Neuronal stem cell (in vitro differentiated cells): Measurements from ENCODE around the gene APOBEC2.

ENCODE experiments used
- DNase-seq: peaks from one replicate; pipeline ENCODE4 v3.0.0-alpha.2; 2013; ENCODE audit warnings: low spot score
- H2AFZ ChIP-seq: one replicate; pipeline ENCODE4 v1.6.1; 2013; ENCODE audit warnings: mild to moderate bottlenecking, low read length, inconsistent platforms
- H2AK5ac ChIP-seq: 2 replicates; pipeline ENCODE4 v1.6.1; 2013; ENCODE audit warnings: low read depth, mild to moderate bottlenecking, inconsistent platforms, low read length, moderate library complexity, mixed read lengths
- H2BK120ac ChIP-seq: 2 replicates; pipeline ENCODE4 v1.6.1; 2013; ENCODE audit warnings: low read depth, mild to moderate bottlenecking, inconsistent platforms, low read length, moderate library complexity, mixed read lengths
- H2BK12ac ChIP-seq: one replicate; pipeline ENCODE4 v1.6.1; 2013; ENCODE audit warnings: low read length, inconsistent platforms
- H2BK15ac ChIP-seq: 2 replicates; pipeline ENCODE4 v1.6.1; 2013; ENCODE audit warnings: mild to moderate bottlenecking, low read length, inconsistent platforms, mixed read lengths
- H2BK5ac ChIP-seq: one replicate; pipeline ENCODE4 v1.6.1; 2013; ENCODE audit warnings: inconsistent platforms, mild to moderate bottlenecking, low read length, moderate library complexity
- H3K14ac ChIP-seq: one replicate; pipeline ENCODE4 v1.6.1; 2013; ENCODE audit warnings: low read length, inconsistent platforms
- H3K18ac ChIP-seq: 2 replicates; pipeline ENCODE4 v1.6.1; 2013; ENCODE audit warnings: low read length, inconsistent platforms
- H3K23ac ChIP-seq: 2 replicates; pipeline ENCODE4 v1.6.1; 2013; ENCODE audit warnings: low read depth, mild to moderate bottlenecking, mixed read lengths, low read length, inconsistent platforms; ENCODE audit not compliant: poor library complexity
- H3K27ac ChIP-seq: replicated peaks from 3 replicates; pipeline ENCODE4 v1.5.1; 2013; ENCODE audit warnings: low read length, inconsistent platforms
- H3K27me3 ChIP-seq, 3 experiments: 2 replicates each; pipeline ENCODE4 v1.6.1; 2013; ENCODE audit warnings: low read length in 3 of 3, mild to moderate bottlenecking in 2 of 3, inconsistent platforms in 1 of 3, low read depth in 1 of 3, mixed read lengths in 1 of 3, moderate library complexity in 1 of 3; ENCODE audit not compliant: control insufficient read depth in 3 of 3, insufficient read depth in 3 of 3
- H3K36me3 ChIP-seq, 2 donors: replicated peaks in 1 of 2; 2 replicates each; pipeline ENCODE4 v1.6.1; 2013; ENCODE audit warnings: low read length in 2 of 2; ENCODE audit not compliant: control insufficient read depth in 2 of 2, insufficient read depth in 2 of 2
- H3K4ac ChIP-seq: 2 replicates; pipeline ENCODE4 v1.6.1; 2013; ENCODE audit warnings: inconsistent platforms, mild to moderate bottlenecking, low read length, moderate library complexity
- H3K4me1 ChIP-seq, 2 donors: 1 replicate in 1 of 2; 2 replicates in 1 of 2; pipeline ENCODE4 v1.6.1; 2013; ENCODE audit warnings: low read length in 2 of 2, low read depth in 1 of 2; ENCODE audit not compliant: control insufficient read depth in 2 of 2, insufficient read depth in 1 of 2
- H3K4me2 ChIP-seq: one replicate; pipeline ENCODE4 v1.6.1; 2013; ENCODE audit warnings: mild to moderate bottlenecking, low read length, inconsistent platforms; ENCODE audit not compliant: insufficient read depth, poor library complexity, severe bottlenecking
- H3K4me3 ChIP-seq, 2 donors: 2 replicates each; pipeline ENCODE4 v1.5.1; 2013; ENCODE audit warnings: low read length in 2 of 2, mild to moderate bottlenecking in 2 of 2, inconsistent platforms in 1 of 2, moderate library complexity in 1 of 2
- H3K79me1 ChIP-seq: one replicate; pipeline ENCODE4 v1.6.1; 2013; ENCODE audit warnings: low read depth, mild to moderate bottlenecking, inconsistent platforms, low read length, moderate library complexity
- H3K9ac ChIP-seq: one replicate; pipeline ENCODE4 v1.6.1; 2013; ENCODE audit warnings: mild to moderate bottlenecking, low read depth, low read length, inconsistent platforms; ENCODE audit not compliant: poor library complexity
- H3K9me3 ChIP-seq, 2 donors: replicated peaks in 1 of 2; 2 replicates each; pipeline versions ENCODE3 to v1.6.1; 2013; ENCODE audit warnings: low read length in 2 of 2, mild to moderate bottlenecking in 2 of 2, inconsistent platforms in 1 of 2, low read depth in 1 of 2, mixed read lengths in 1 of 2, moderate library complexity in 1 of 2; ENCODE audit not compliant: control insufficient read depth in 2 of 2, insufficient read depth in 1 of 2
- H4K8ac ChIP-seq: one replicate; pipeline ENCODE4 v1.6.1; 2013; ENCODE audit warnings: low read depth, mild to moderate bottlenecking, inconsistent platforms, low read length, moderate library complexity
- H4K91ac ChIP-seq: one replicate; pipeline ENCODE4 v1.6.1; 2013; ENCODE audit warnings: low read length, low read depth, mild to moderate bottlenecking, inconsistent platforms; ENCODE audit not compliant: poor library complexity
- WGBS, 2 donors: extraction: QIAGEN DNeasy Blood & Tissue Kit; methylation state at CpG; one replicate each; pipeline ENCODE4 v1.1.7; 2013; ENCODE audit warnings: missing lambda C conversion rate in 2 of 2, mixed read lengths in 1 of 2; ENCODE audit not compliant: insufficient read length in 2 of 2, insufficient replicate concordance in 1 of 2; ENCODE audit errors: extremely low coverage in 2 of 2; 5-methylcytosine and 5-hydroxymethylcytosine counted together

The APOBEC2 gene

DNA sequence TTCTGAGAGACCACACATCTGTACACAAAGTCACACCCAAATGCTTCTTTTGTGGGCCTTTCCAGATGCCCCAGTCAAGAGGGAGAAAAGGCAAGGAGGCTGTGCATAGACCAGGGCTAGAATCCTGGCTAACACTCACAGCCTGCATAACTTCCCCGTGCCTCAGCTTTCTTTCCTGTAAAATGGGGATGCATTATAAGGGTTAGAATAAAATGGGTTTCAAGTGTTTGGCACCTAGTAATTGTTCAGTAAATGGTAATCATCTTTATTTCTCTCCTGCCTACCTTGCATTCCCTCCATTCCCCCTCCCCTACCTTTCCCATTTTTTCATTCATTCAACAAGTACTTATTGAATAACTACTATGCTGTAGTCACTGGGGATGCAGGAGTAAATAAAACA, 43.3 kb upstream of the APOBEC2 start:
- no peaks in the 10 kb centered on the region for H3K4me1 ChIP-seq
- H3K4me2 ChIP-seq: no peak overlapping the region
- H3K4me3 ChIP-seq: no peak overlapping the region
- H2AFZ ChIP-seq: no peak overlapping the region
- no peak overlapping the region for H3K14ac ChIP-seq
- H3K36me3 ChIP-seq: no peaks in the 10 kb centered on the region
- H2AK5ac ChIP-seq: no peak overlapping the region
- no peak overlapping the region for H3K27ac ChIP-seq
- H2BK5ac ChIP-seq: no peak overlapping the region
- H2BK120ac ChIP-seq: no peak overlapping the region
- H3K4ac ChIP-seq: no peak overlapping the region
- H3K18ac ChIP-seq: no peak overlapping the region
- no peak overlapping the region for H3K9ac ChIP-seq
- no CpG with 5 or more reads among the region's 1 CpG for WGBS, 2 donors
- no peak for DNase-seq
- H4K8ac ChIP-seq: no peak overlapping the region
- no peak overlapping the region for H2BK15ac ChIP-seq
- H3K23ac ChIP-seq: no peak overlapping the region
- H4K91ac ChIP-seq: no peak overlapping the region
- H3K9me3 ChIP-seq: no peaks in the 10 kb centered on the region
- no peaks in the 10 kb centered on the region for H3K79me1 ChIP-seq
- H2BK12ac ChIP-seq: no peak overlapping the region
- no peaks in the 10 kb centered on the region for H3K27me3 ChIP-seq

DNA sequence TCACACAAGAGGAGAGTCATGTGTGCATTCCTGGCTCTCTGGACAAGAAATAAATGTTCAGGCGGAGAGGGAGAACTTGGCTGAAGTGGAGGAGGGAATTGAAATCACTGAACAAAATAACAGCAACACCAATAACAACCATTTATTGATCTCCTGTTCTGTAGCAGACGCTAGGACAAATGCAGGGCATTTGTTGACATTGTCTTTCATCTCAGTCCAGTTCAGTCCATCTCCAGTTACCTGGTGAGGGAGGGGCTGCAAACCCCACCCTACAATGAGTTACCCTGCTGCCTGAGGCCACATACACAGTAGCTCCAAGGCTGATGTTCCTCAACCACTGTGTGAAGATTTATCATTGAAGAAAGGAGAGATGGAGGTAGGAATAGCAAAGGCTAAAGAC, 41.3 kb upstream of the APOBEC2 start:
- Histone ChIP-seq H3K9me3 (peaks cover 0 to 2% of the 10 kb centered on the region in 2 donors), H3K14ac (no peak overlapping the region), H3K23ac (no peak overlapping the region), H3K18ac (no peak overlapping the region), H2BK120ac (no peak overlapping the region), H3K4me2 (no peak overlapping the region), H3K27ac (no peak overlapping the region), H2AFZ (no peak overlapping the region), H2BK12ac (no peak overlapping the region), H3K27me3 (no peaks in the 10 kb centered on the region), H3K79me1 (no peaks in the 10 kb centered on the region), H2AK5ac (no peak overlapping the region), H4K91ac (no peak overlapping the region), H3K9ac (no peak overlapping the region), H3K4me3 (no peak overlapping the region), H3K4ac (no peak overlapping the region), H3K4me1 (no peaks in the 10 kb centered on the region), H2BK15ac (no peak overlapping the region), H3K36me3 (no peaks in the 10 kb centered on the region), H2BK5ac (no peak overlapping the region), H4K8ac (no peak overlapping the region)
- WGBS, 2 donors: no CpG with 5 or more reads among the region's 2 CpGs
- no peak for DNase-seq

DNA sequence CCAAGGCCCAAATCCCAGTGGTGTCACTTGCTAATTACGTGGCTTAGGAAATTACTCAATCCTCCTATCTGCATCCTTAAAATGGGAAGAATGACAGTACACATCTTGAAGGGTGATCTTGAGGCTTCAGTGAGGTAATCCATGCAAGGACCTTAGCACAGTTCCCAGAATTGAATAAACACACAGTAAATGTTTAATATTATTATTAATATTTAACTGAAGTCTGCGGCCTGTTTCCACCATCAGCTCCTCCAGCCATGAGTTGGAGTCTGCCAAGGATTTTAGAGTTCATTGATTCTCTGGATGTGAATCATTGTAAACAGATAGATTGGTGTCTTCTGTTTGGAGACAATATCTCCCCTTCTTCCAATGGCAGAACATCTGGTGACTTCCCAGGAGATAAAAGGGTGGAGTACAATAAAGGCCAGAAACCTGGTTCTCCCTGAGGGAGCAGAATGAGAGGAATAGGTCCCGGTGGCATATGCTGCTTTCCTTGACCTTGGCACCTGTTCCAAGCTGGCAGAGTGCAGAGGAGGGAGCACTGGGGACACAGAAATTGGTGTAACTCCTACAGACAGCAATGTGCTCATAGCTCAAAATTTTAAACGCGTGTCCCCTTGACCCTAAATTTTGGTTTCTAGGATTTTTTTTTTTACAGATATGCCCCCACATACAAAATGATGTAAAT, 39.4 kb upstream of the APOBEC2 start:
- peaks cover 0 to 2% of the 10 kb centered on the region in 2 donors for H3K9me3 ChIP-seq
- no peak overlapping the region for H2AK5ac ChIP-seq
- H3K27ac ChIP-seq: no peak overlapping the region
- no peak overlapping the region for H3K18ac ChIP-seq
- no peak overlapping the region for H3K9ac ChIP-seq
- no peak overlapping the region for H2AFZ ChIP-seq
- no peak overlapping the region for H3K14ac ChIP-seq
- H3K4me2 ChIP-seq: no peak overlapping the region
- no peaks in the 10 kb centered on the region for H3K4me1 ChIP-seq
- no peak overlapping the region for H2BK120ac ChIP-seq
- peak overlapping the region in 1 of 2 donors; percentile 42 for H3K4me3 ChIP-seq
- no peak overlapping the region for H2BK15ac ChIP-seq
- WGBS, 2 donors: no CpG with 5 or more reads among the region's 5 CpGs
- no peak overlapping the region for H4K91ac ChIP-seq
- no peaks in the 10 kb centered on the region for H3K27me3 ChIP-seq
- no peak overlapping the region for H2BK12ac ChIP-seq
- DNase-seq: no peak
- H3K23ac ChIP-seq: no peak overlapping the region
- H3K36me3 ChIP-seq: no peaks in the 10 kb centered on the region
- H3K4ac ChIP-seq: no peak overlapping the region
- H3K79me1 ChIP-seq: no peaks in the 10 kb centered on the region
- H2BK5ac ChIP-seq: no peak overlapping the region
- H4K8ac ChIP-seq: no peak overlapping the region

DNA sequence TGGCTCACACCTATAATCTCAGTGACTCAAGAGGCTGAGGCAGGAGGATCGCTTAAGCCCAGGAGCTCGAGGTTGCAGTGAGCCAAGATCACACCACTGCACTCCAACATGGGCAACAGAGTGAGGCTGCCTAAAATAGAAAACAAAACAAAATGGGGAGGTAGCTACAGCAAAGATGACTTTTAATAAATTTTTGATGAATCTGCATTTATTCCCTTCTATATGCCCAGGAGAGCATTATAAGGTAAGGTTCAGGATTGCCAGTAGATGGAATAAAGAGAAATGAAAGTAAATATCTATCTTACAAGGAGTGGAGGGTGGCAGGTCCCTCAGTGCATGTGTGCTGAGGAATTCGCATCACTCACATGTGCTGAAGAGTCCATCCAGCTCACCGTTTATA, 38.2 kb upstream of the APOBEC2 start:
- H3K14ac ChIP-seq: no peak overlapping the region
- no peaks in the 10 kb centered on the region for H3K27me3 ChIP-seq
- DNase-seq: no peak
- H3K36me3 ChIP-seq: no peaks in the 10 kb centered on the region
- H3K9me3 ChIP-seq: peaks cover 0 to 2% of the 10 kb centered on the region in 2 donors
- no peak overlapping the region for H2BK5ac ChIP-seq
- H2AFZ ChIP-seq: no peak overlapping the region
- WGBS, 2 donors: no CpG with 5 or more reads among the region's 4 CpGs
- H2BK12ac ChIP-seq: no peak overlapping the region
- no peak overlapping the region for H2AK5ac ChIP-seq
- no peak overlapping the region for H2BK120ac ChIP-seq
- H3K4me1 ChIP-seq: no peaks in the 10 kb centered on the region
- H4K91ac ChIP-seq: no peak overlapping the region
- H3K4ac ChIP-seq: no peak overlapping the region
- no peak overlapping the region for H3K4me2 ChIP-seq
- H3K23ac ChIP-seq: no peak overlapping the region
- H4K8ac ChIP-seq: no peak overlapping the region
- no peaks in the 10 kb centered on the region for H3K79me1 ChIP-seq
- H3K9ac ChIP-seq: no peak overlapping the region
- H2BK15ac ChIP-seq: no peak overlapping the region
- no peak overlapping the region for H3K4me3 ChIP-seq
- H3K27ac ChIP-seq: no peak overlapping the region
- H3K18ac ChIP-seq: no peak overlapping the region
